Dendritic cell treated with granulocyte-macrophage colony-stimulating factor and Interleukin-4, amounts not matched to agents 40 ng/mL and 50 ng/mL, for 4 days (primary cell): ENCODE measurements around the gene PGPEP1.

ENCODE experiments used
- H3K27ac Mint-ChIP-seq: one replicate; pipeline ENCODE4 v1.8.0; 2022; ENCODE audit warnings: mild to moderate bottlenecking, mixed read lengths
- H3K27me3 Mint-ChIP-seq: one replicate; pipeline ENCODE4 v1.8.0; 2022; ENCODE audit warnings: mild to moderate bottlenecking, mixed read lengths
- H3K36me3 Mint-ChIP-seq: one replicate; pipeline ENCODE4 v1.8.0; 2022; ENCODE audit warnings: low read depth, mixed read lengths
- H3K4me1 Mint-ChIP-seq: one replicate; pipeline ENCODE4 v1.8.0; 2022; ENCODE audit warnings: low read depth, mixed read lengths
- H3K4me3 Mint-ChIP-seq: one replicate; pipeline ENCODE4 v1.8.0; 2022; ENCODE audit warnings: mild to moderate bottlenecking, moderate library complexity, mixed read lengths
- H3K9me3 Mint-ChIP-seq: one replicate; pipeline ENCODE4 v1.8.0; 2022; ENCODE audit warnings: mixed read lengths
- intact Hi-C: fragments of 100-400 bp; cut with micrococcal nuclease; formaldehyde crosslinking; loops from one replicate; pipeline ENCODE4 v1.15.0; 2022

Gene PGPEP1, protein sequence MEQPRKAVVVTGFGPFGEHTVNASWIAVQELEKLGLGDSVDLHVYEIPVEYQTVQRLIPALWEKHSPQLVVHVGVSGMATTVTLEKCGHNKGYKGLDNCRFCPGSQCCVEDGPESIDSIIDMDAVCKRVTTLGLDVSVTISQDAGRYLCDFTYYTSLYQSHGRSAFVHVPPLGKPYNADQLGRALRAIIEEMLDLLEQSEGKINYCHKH

DNA sequence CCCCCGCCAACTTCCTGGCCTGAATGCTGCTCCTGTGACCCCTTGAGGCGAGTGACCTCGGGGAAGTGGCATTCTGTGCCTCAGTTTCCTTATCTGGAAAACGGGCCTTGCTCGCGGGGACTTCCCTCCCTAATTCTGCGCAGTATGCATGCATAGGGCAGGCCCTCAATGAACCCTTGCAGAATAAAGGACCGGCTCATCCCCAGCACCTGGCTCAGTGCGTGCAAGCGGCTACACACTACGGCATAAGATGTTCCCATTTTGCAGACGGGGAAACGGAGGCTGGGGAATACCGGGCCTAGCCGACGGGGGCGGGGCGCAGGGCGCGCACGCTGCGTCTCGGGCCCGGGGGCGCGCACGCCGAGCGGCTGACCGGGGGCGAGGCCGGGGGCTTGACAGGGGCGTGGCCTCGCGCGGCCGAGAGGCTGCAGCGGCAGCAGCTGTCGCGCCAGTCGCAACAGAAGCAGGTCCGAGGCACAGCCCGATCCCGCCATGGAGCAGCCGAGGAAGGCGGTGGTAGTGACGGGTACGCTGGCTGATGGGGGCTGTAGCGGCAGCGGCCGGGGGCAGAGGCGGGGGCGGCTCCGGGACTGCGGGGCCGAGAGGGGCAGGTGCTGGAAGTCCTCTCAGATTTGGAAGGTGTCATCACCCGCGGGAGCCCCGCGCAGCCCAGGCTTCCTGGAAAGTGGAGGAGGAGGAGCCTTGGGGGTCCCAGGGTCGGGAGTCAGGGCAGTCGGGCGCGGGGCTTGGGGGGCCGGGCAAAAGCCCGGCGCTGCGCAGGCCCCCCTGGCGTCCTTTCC lies at the start of gene PGPEP1:
Gene PGPEP1, plus strand, starts transcription at position 409 of the 800 bp plus-strand sequence. Its CDS starts 84 bp downstream, at position 493.
- intact Hi-C loops = no loop called here
- peaks cover 59% of the 10 kb centered on the region for H3K4me1 Mint-ChIP-seq
- no peaks in the 10 kb centered on the region for H3K9me3 Mint-ChIP-seq
- H3K27me3 Mint-ChIP-seq = no peaks in the 10 kb centered on the region
- H3K4me3 Mint-ChIP-seq = peak within 1 kb of the TSS; percentile 85
- H3K36me3 Mint-ChIP-seq = peaks cover 49% of the 10 kb centered on the region
- peak within 1 kb of the TSS; percentile 84 for H3K27ac Mint-ChIP-seq

DNA sequence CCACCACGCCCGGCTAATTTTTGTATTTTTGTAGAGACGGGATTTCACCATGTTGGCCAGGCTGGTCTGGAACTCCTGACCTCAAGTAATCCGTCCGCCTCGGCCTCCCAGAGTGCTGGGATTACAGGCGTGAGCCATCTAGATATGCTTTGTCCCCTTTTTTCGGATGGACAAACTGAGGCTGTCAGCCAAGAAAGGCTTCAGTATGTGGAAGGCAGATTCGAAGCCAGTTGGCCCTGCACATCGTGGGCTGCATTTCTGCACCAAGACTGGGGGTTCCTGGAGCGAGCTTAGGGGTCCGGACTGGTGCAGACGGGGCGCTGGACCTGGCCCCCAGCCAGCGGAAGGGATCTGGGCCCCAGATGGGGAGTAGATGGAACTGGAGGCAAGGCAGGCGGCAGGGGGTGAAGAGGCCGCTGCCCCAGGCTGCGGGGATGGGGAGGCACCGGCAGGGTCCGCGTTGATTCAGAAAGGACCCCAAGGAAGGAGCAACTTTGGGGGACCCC lies 49.3 kb upstream of the PGPEP1 start:
- Mint-ChIP-seq H3K9me3 (peaks cover 9% of the 10 kb centered on the region), H3K27ac (peak overlapping the region; percentile 97), H3K36me3 (peaks cover 18% of the 10 kb centered on the region), H3K4me1 (peaks cover 64% of the 10 kb centered on the region), H3K4me3 (peak overlapping the region; percentile 73), H3K27me3 (peaks cover 2% of the 10 kb centered on the region)
- intact Hi-C loops = loop anchor here (1.0 kb wide), 1 partner anchor 9 kb away; no protein-coding TSS in a partner anchor

DNA sequence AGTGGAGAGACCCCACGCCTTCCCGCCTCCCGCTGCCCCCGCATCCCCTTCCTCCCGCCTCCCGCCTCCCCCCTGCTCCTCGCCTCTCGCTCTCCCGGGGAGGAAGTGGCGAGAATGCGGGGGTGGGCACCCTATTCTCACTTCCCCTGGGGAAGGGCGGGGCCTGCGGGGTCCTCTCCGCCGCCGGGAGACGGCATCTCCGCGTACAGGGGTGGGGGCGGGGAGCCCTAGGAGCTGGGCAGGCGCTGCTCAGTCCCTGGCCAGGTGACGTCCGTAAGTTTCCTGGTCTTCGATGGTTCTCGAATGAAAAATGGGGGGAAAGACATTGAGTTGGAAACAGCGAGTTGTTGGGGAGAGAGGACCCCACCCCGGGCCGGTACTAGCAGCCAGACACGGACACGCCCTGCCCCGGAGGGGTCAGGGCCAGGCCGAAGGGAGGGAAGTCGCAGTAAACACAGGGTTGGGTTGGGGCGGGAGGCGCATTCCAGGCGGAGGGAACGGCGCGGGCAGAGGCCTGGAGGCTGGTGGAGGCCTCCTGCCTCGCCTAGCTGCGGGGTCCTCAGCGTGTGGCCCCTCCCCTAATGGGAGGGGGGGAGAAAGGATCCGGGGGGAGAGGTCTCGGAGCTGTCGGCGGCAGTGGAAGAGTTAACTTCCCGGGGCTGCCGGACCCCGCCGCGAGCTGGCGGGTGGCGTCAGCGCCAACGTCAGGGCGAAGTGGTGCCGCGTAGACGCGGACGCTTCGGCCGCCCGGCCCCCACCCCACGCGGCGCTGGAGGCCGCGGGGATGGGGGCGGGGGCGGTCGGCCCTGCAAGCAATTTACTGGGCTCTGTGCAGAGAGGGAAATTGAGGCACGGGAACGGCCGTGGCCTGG lies 48.6 kb upstream of the PGPEP1 start:
- intact Hi-C loops = loop anchor here (1.0 to 2.0 kb wide), 2 partner anchors 10 to 13 kb away; no protein-coding TSS in a partner anchor
- Mint-ChIP-seq H3K4me3 (peak overlapping the region; percentile 73), H3K9me3 (peaks cover 9% of the 10 kb centered on the region), H3K27me3 (peaks cover 2% of the 10 kb centered on the region), H3K36me3 (peaks cover 18% of the 10 kb centered on the region), H3K4me1 (peaks cover 64% of the 10 kb centered on the region), H3K27ac (peak overlapping the region; percentile 97)

DNA sequence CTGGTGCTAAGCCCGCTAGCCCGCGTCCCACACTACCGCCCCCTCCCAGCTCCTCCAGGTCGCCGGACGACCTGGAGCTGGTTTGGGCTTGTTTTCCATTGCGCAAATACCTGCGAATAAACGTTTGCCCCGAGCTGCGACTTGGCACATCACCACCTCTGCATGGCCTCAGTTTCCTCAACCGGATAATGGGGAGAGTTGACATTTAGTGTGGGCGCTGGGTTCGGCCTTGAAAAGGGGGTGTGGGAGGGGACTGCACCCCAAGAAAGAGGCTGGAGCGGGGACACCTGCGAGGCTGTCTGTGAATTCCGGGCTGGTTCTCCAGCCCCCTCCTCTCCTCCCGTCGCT lies 48.0 kb upstream of the PGPEP1 start:
- intact Hi-C loops = loop anchor here (2.0 kb wide), 1 partner anchor 14 kb away; no protein-coding TSS in a partner anchor
- Mint-ChIP-seq H3K4me1 (peaks cover 67% of the 10 kb centered on the region), H3K4me3 (peak overlapping the region; percentile 73), H3K36me3 (peaks cover 18% of the 10 kb centered on the region), H3K27ac (peak overlapping the region; percentile 97), H3K27me3 (no peaks in the 10 kb centered on the region), H3K9me3 (peaks cover 9% of the 10 kb centered on the region)

DNA sequence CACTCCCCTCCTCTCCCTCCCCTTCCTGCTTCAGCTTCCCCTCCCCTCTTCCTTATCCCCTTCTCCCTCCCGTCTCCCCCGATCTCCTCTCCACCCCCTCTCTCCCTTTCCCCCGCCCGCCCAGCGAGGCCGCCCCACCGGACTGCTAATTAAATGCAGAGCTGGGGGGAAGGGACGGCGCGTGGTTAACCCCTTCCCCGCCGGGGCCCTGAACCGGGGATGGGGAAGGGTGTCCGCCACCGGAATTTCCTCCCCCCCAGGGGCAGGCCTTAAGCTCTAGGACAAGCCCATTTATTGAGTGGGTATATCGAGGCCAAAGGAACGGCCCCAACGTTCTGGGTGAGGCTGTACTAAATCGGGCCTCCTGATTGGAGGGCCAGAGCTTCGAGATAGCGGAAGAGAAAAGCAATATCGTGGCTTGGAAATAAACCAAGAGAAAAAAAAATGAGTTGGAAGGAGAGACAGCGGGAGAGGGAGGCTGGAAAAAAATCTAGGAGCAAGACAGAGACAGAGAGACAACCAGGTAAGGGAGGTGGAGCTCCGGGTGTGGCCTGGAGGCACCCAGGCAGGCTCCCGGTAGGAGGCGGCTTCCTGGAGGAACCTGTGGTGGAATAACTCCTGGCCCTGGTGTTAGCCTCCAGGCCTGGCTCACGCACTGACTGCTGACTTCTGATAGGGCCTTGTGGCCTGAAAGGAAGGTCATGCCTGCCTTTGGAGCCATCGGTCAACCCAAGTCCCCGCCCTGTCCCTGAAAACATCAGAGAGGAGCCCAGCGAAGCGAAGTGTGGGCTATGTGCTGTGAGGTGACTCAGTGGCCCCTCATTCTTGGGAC lies 47.4 kb upstream of the PGPEP1 start:
- Mint-ChIP-seq H3K27ac (peak overlapping the region; percentile 97), H3K4me3 (peak overlapping the region; percentile 73), H3K4me1 (peaks cover 68% of the 10 kb centered on the region), H3K36me3 (peaks cover 18% of the 10 kb centered on the region), H3K9me3 (peaks cover 9% of the 10 kb centered on the region), H3K27me3 (no peaks in the 10 kb centered on the region)
- intact Hi-C loops = loop anchor here (1.0 to 2.0 kb wide), 2 partner anchors 11 to 14 kb away; no protein-coding TSS in a partner anchor

DNA sequence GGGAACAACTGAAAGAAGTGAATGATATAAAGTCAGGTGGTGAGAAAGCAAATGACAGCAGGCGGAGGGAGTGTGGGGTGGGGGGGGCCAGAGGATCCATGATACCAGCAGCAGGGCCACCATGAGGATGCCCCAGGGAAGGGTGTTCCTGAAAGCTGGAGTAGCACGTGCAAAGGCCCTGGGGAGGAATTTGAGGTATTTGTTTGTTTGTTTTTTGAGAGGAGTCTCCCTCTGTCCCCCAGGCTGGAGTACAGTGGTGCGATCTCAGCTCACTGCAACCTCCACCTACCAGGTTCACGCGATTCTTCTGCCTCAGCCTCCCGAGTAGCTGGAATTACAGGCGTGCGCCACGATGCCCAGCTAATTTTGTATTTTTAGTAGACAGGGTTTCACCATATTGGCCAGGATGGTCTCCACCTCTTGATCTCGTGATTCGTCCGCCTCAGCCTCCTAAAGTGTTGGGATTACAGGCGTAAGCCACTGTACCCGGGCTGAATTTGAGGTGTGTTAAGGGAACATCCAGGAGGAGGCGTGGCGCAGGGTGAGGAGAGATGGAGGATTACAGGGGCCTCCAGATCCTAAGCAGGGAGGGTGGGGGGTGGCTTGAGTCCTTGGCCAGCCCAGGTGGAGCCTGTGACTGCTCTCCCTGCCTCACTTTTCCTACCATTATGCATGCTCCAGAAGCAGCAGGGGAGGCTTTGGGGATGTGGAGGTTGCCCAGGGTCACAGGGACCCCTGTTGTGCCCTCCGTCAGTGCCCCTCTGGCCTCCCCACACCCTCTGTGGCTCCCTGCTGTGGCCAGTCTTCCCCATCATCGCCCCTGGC lies 46.5 kb upstream of the PGPEP1 start:
- H3K27ac Mint-ChIP-seq = peak overlapping the region; percentile 97
- peaks cover 18% of the 10 kb centered on the region for H3K36me3 Mint-ChIP-seq

DNA sequence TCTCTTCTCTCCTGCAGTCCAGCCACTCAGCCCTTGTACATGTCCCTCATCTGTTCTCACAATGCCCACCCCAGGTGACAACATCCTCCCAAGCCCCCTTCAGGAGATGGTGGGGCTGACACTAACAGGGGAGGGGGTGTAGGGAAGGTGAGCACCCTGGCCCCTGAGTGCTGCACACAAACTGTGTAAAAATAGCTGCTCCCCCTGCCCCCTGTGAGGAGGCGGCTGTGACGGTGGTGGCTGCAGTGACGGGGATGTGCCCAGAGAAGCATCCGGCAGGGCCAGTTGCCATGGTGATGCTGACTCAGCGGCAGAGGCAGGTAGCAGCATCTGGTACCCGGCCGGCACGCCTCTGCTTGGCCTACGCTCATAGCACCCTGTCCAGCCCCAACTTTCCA lies 45.9 kb upstream of the PGPEP1 start:
- H3K36me3 Mint-ChIP-seq = peaks cover 18% of the 10 kb centered on the region
- H3K4me1 Mint-ChIP-seq = peaks cover 62% of the 10 kb centered on the region
- intact Hi-C loops = no loop called here
- peak overlapping the region; percentile 97 for H3K27ac Mint-ChIP-seq
- no peak overlapping the region for H3K4me3 Mint-ChIP-seq
- no peaks in the 10 kb centered on the region for H3K27me3 Mint-ChIP-seq
- H3K9me3 Mint-ChIP-seq = peaks cover 9% of the 10 kb centered on the region

More for the DNA sequence above, 46.5 kb upstream of the PGPEP1 start:
- peak overlapping the region; percentile 73 for H3K4me3 Mint-ChIP-seq
- peaks cover 67% of the 10 kb centered on the region for H3K4me1 Mint-ChIP-seq
- H3K9me3 Mint-ChIP-seq = peaks cover 9% of the 10 kb centered on the region
- no peaks in the 10 kb centered on the region for H3K27me3 Mint-ChIP-seq
- intact Hi-C loops = loop anchor here (1.0 to 2.0 kb wide), 2 partner anchors 10 to 15 kb away; no protein-coding TSS in a partner anchor

DNA sequence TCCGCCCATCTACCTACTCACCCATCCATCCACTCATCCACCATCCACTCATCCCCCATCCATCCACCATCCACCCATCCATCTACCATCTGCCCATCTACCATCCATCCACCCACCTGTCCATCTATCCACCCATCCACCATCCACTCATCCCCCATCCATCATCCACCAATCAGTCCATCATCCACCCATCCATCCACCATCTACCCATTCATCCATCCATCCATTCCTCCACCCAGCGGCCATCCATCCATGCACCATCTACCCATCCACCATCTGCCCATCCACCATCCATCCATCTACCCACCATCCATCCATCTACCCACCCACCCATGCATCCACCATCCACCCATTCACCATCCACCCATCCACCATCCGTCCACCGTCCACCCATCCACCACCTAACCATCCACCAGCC lies 45.4 kb upstream of the PGPEP1 start:
- H3K36me3 Mint-ChIP-seq = peaks cover 18% of the 10 kb centered on the region
- H3K27ac Mint-ChIP-seq = peak overlapping the region; percentile 97
- H3K9me3 Mint-ChIP-seq = peaks cover 9% of the 10 kb centered on the region
- intact Hi-C loops = no loop called here
- no peaks in the 10 kb centered on the region for H3K27me3 Mint-ChIP-seq
- peaks cover 56% of the 10 kb centered on the region for H3K4me1 Mint-ChIP-seq
- H3K4me3 Mint-ChIP-seq = no peak overlapping the region

DNA sequence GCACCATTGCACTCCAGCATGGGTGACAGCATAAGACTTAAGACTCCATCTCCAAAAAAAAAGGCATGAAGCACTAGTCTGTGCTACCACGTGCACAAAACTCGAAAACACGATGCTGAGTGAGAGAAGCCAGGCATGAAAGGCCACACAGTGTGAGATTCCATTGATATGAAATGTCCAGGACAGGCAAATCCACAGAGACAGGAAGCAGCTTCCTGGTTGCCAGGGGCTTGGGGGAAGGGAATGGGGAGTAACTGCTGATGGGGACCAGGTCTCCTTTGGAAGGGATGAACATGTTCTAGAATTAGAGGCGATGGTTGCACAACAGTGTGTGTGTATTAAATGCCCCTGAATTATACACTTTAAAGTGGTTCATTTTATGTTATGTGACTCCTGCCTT lies 43.1 kb upstream of the PGPEP1 start:
- H3K9me3 Mint-ChIP-seq = peaks cover 9% of the 10 kb centered on the region
- peaks cover 11% of the 10 kb centered on the region for H3K36me3 Mint-ChIP-seq
- H3K27ac Mint-ChIP-seq = no peak overlapping the region
- H3K4me1 Mint-ChIP-seq = peaks cover 56% of the 10 kb centered on the region
- H3K27me3 Mint-ChIP-seq = no peaks in the 10 kb centered on the region
- intact Hi-C loops = no loop called here
- no peak overlapping the region for H3K4me3 Mint-ChIP-seq

DNA sequence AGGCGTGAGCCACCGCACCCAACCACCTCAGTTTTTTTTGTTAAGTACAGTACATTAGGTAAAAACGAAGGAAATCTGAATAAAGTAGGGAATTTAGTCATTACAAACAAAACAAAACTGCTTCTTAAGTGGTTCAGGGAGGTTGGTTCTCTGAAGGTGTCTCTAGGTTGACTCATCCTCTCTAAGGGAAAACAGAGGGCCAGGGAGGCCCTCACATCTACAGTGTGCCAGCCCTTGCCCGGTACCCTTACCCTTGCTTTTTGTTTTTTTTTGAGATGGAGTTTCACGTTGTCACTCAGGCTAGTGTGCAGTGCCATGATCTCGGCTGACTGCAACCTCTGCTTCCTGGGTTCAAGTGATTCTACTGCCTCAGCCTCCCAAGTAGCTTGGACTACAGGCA lies 41.8 kb upstream of the PGPEP1 start:
- peaks cover 54% of the 10 kb centered on the region for H3K4me1 Mint-ChIP-seq

DNA sequence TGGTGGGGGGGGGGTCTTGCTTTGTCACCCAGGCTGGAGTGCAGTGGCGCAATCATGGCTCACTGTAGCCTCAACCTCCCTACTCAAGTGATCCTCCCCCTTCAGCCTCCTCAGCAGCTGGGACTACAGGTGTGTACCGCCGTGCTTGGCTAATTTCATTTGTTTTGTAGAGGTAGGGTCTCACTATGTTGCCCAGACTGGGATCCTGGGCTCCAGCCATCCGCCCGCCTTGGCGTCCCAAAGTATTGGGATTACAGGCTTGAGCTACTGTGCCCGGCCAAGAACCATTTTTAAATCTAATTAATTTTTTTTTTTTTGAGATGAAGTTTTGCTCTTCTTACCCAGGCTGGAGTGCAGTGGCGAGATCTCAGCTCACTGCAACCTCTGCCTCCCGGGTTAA lies 40.7 kb upstream of the PGPEP1 start:
- Mint-ChIP-seq H3K4me1 (peaks cover 54% of the 10 kb centered on the region), H3K27ac (no peak overlapping the region), H3K4me3 (no peak overlapping the region), H3K27me3 (no peaks in the 10 kb centered on the region), H3K9me3 (peaks cover 8% of the 10 kb centered on the region), H3K36me3 (peaks cover 11% of the 10 kb centered on the region)
- intact Hi-C loops = no loop called here

More for the DNA sequence above, 41.8 kb upstream of the PGPEP1 start:
- Mint-ChIP-seq H3K27ac (no peak overlapping the region), H3K9me3 (peaks cover 9% of the 10 kb centered on the region), H3K27me3 (no peaks in the 10 kb centered on the region), H3K4me3 (no peak overlapping the region), H3K36me3 (peaks cover 11% of the 10 kb centered on the region)
- intact Hi-C loops = no loop called here
